ENCODE measurements around the gene HDAC11.
A peak's percentile ranks its signal among the peaks of the same experiment; 100 is the strongest.
"Not testable (repeated sequence)": the region's sequence is repeated elsewhere in the genome, so short reads cannot be mapped to it uniquely, and the experiment has no call there.

HDAC11 gene

GRCh38 chr3:13470894-13471574 is 9.1 kb upstream of the HDAC11 start:
- no peak for DNase-seq

- DNase-seq = no peak
These were observed 7.8 kb upstream of the HDAC11 start for GRCh38 chr3:13472286-13472685.

- no peak for DNase-seq
These were observed 7.1 kb upstream of the HDAC11 start for GRCh38 chr3:13473020-13473419.

DNA sequence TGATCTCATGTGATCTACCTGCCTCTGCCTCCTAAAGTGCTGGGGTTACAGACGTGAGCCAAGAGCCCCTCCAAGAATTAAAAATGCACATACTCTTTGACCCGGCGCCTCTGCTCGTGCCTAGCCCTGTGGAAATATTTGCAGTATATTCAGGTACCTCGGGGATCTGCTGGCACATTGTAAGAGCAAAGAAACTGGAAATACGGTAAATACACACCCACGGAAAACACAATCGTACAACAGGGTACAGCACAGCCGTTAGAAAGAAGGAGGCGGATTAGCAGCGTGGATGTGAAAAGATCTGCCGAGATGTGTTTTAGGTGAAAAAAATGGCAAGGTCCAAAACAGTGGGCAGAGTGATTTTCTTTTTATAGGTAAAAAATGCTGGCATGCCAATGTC is 6.1 kb upstream of the HDAC11 start:
- no peak for DNase-seq

- DNase-seq = no peak
These were observed 5.3 kb upstream of the HDAC11 start for GRCh38 chr3:13474776-13475303.

DNA sequence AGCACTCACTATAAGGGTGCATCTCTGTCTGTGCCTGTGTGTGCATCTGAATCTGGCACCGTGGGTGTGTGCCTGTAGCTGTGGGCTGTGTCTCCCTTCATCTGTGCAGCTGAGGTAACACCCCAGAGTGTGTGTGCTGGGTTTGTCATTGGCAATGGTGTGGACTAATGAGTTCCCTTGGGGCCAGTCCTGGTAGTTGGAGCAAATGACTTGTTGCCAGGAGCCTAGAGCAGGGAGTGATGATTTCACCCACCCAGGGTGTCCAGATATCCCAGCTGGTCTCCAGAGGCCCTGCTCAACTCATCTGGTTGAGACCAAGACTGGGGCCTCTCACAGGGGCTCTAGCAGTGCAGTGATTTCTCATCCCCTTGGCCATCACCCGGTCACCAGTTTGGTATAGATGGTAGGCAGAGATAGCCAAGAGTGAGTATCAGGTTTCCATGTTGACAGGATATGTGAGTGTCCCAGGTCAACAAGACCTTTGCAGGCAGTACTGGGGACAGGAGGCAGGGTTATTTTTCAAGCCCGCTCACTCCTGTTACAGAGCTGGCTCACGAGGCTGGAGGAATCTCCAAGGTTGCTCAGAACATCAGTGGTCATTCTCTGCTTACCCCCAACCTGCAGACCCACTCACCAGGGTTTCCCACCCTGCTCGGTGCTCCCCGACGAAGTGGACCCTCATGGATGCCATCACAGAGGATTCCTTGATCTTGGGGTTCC is 4.1 kb upstream of the HDAC11 start:
- DNase-seq = no peak

DNA sequence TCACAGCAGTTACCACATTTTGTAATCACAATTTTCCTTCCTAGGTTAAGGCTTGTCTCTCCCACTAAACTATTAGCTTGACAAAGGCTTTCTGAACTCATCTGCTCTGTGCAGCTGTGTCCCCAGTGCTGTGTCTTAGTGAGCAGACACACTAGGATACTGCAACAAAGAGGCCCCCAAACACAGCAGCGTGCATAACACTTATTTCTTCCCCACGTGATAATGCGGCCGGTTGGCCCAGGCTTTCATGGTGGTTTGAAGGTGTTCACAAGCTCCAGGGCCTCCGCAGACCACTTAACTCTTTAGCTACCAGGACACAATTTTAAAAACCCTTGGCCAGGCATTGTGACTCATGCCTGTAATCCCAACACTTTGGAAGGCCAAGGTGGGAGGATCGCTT is 2.2 kb upstream of the HDAC11 start:
- no peak for DNase-seq

DNA sequence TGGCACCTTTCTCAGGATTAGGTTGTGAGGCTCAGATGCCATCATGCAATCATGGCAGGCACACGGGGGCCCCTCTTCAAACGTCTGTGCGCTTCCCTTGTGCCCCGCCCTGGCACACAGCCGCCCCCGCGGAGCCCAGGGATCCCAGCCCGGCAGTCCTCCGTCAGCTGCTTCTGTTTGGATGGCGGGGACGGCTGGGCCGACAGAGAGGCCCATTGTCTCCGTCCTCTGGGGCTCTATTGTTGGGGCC is 849 bp upstream of the HDAC11 start:
- no peak for DNase-seq

- peak; percentile 57 for DNase-seq
These were observed 523 bp downstream of the HDAC11 start for GRCh38 chr3:13480340-13481318.

DNA sequence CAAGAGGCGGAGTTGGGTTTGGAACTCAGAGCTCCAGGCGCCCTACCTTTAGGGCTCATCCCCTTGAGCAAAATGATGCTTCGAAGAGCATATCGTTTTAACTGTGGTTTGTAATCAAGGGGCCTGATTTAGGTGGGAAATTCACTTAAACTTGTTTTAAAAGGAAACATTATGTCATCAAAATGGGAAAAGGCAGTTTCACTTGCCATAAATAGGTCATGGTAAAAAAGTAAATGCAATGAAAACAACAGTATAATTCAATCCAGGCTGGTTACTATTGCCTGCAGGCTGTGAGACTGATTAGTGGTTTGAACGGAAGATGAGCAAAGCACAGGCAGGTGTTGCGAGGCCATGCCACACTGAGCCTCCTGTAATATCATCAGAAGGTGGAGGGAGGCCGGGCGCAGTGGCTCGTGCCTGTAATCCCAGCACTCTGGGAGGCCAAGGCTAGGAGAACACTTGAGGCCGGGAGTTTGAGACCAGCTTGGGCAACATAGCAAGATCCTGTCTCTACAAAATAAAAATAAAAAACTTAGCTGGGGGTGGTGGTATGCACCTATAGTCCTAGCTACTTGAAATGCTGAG is 2.1 kb downstream of the HDAC11 start:
- no peak for DNase-seq

DNA sequence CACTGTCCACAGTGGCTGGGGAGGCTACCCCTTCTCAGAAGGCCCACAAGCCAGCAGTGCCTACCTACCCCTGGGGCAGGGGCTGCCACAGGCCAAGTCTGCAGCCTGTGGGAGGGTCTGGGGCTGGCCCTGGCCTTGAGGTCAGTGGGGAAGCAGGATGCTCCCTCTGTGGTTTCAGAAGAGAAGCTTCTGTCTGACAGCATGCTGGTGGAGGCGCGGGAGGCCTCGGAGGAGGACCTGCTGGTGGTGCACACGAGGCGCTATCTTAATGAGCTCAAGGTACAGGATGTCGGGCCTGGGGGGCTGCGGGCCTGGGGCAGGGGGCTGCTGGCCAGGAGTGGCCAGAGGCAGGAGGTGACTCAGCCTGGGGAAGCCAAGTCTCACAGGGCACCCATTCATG is 3.2 kb downstream of the HDAC11 start:
- no peak for DNase-seq

DNA sequence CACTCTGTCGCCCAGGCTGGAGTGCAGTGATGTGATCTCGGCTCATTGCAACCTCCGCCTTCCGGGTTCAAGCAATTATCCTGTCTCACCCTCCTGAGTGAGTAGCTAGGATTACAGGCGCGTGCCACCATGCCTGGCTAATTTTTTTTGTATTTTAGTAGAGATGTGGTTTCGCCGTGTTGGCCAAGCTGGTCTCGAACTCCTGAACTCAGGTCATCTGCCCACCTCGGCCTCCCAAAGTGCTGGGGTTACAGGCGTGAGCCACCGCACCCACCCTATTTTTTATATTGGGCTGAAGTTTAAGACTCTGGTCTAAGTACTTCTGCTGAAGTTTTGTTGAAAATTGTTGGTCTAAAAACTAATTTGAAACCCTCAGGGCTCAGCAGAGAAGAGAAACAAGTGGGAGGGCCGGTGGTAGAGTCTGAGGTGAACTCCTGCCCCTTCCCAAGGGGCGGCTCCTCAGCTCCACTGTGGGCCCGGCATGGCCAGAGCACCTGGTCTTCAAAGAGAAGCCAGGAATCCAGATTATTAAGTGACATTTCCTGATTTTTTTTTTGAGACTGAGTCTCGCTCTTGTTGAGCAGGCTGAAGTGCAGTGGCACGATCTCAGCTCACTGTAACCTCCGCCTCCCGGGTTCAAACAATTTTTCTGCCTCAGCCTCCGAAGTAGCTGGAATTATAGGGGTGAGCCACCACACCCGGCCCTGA is 4.0 kb downstream of the HDAC11 start:
- DNase-seq = no peak

GRCh38 chr3:13484851-13485590 is 4.9 kb downstream of the HDAC11 start:
- peak; percentile 28 for DNase-seq

DNA sequence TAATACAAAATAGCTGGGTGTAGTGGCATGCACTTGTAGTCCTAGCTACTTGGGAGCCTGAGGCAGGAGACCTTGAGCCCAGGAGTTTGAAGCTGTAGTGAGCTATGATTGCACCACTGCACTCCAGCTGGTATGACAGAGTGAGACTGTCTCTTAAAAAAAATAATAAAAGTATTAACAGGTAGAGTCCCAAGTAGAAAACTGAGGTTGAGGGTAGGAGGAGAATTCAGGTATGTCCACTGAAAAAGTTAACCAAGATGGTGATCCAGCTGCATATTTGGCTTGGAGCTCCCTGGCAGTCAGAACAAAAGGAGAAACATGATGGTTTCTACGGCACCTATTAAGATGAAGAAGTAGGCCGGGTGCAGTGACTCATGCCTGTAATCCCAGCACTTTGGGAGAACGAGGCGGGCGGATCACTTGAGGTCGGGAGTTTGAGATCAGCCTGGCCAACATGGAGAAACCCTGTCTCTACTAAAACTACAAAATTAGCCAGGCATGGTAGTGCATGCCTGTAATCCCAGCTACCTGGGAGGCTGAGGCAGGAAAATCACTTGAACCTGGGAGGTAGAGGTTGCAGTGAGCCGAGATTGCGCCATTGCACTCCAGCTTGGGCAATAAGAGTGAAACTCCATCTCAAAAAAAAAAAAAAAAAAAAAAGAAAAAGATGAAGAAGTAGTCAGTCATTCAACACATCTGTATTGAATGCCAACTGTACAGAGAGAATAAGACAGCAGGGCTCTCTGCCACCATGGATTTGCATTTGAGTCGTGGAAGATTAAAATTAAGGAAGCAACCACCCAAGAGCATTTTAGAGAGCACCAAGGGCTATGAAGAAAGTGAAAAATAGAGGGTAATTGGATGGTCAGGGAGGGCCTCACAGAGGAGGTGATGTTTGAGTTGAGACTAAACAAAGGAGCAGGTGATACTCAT is 5.8 kb downstream of the HDAC11 start:
- not testable (repeated sequence) for DNase-seq

DNA sequence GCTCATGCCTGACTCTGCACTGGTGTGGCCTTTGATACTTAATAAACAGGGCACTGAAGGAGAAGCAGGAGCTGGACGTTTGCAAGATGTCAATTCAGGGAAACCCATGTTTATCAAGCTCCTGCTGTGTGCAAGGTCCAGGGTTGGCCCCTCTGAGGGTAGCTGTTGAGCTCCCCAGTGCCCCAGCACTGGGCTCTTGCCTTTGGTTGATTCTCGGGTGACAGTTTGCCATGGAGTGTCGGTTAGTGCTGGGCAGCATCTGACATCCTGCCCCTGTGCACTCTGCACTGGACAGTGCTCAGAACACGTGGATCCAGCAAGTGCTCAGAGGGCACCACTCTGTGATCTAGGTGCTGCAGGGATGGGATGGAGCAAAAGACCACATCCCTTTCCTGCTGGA is 7.3 kb downstream of the HDAC11 start:
- DNase-seq = no peak

DNA sequence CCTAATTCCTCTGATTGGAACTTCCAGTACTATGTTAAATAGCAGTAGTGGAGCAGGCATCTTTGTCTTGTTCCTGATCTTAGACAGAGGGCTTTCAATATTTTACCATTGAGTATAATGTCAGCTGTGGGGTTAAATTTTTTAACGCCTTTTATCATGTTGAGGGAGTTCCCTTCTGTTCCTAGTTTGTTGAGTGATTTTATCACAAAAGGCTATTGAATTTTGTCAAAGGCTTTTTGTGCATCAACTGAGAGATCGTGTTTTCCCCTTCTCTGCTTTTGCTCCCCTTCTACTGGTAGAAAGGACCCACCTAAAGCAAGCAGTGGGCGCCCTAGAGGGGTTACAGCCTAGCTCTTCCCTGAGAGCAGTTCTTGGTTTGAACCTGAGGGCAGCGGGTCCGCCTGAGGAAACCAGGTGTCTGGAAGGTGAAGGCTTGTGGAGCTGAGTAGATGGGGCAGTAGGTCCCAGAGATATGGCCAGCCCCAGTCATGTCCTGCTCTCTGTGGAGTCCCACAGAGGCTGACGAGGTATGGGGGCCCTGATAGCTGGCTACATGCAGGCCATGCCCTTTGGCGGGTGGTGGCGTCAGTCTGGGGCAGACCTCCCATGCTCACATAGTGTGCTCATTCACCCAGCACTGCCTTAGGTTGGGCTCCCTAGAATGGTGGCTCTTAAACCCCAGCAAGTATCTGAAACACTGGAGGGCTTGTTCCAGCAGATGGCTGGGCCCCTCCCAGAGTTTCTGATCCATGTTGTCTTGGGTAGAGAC is 11.3 kb downstream of the HDAC11 start:
- no peak for DNase-seq

DNA sequence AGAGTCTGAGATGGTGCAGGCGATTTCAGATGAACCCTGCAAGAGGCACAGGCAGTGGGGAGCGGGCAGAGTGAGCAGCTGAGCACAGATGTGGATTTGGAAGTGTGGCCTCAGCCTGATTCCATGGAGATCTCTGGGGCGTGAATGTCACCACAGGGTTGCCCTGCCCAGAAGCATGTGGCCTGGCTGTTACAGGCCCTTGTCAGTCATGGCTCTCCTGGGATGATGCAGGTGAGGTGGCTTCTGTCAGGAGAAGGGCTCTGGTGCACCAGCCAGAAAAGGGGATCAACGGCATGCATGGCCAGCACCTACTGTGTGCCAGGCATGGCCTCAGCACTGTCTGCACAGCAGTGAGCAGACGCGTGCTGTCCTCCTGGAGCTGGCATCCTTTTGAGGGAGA is 11.9 kb downstream of the HDAC11 start:
- DNase-seq = no peak

DNA sequence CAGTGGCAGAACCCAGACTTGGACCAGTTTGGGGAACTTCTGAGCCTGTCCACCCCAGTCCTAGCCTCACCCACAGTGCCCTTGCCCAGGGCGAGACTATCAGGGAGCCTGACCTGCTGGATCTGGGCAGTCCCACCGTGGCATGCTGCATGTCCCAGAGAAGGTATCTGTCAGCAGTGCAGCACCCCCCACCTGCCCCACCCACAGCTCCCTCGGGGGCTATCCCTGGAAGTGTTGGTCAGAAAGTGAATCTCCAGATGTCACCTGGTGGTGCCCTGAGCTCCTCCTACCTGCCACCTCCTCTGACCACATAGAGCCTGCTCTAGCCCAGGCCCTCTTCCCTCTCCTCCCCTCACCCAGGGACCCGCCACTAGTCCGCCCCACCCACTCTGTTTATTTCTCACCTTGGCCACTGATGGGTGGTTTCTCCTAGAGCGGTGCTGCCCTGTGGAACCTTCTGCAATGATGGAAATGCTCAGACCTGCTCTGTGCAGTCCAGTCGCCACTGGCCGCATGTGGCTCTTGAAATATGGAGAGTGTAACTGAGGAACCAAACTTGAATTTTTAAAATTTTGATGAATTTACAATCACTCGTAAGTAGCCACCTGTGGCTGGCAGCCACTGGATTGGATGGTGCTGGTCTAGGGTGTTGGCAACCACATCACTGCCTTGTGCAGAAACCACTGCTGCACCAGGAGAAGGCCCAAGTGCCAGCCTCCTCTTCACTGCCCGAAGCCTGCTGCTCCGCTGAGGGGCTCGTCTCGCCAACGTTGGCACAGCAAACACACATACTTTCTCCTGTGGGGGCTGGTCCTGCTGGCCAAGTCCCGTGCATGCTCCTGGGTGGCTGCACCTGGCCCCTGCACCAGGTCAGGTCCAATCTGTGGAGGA is 13.1 kb downstream of the HDAC11 start:
- DNase-seq = no peak

All from CD4-positive, alpha-beta T cell treated with Interleukin-10 for 1 hour (primary cell).